SK-N-MC (cell line): ENCODE results near the gene UGT1A7.

ENCODE experiments used
- EZH2 ChIP-seq: fragments of 200-600 bp; sonication (generic); IDR thresholded peaks from one replicate; pipeline ENCODE4 v1.6.1; 2017; ENCODE audit warnings: antibody characterized with exemption
- POLR2AphosphoS5 ChIP-seq: IDR thresholded peaks from 2 replicates; pipeline ENCODE4 v1.6.1; 2012; ENCODE audit warnings: mild to moderate bottlenecking, low read depth, low read length, borderline replicate concordance

GRCh38 chr2:233773854-233774253, 92.2 kb downstream of the UGT1A7 start:
- TF ChIP-seq POLR2AphosphoS5 (no peak), EZH2 (no peak)
